SK-N-SH treated with all-trans-retinoic acid at 6 μM for 48 hours (cell line): ENCODE data around the gene BRD9.

Source experiments
- ATAC-seq: fragments of 200-7000 bp; cut with Tn5 transposase; 3 replicates; pipeline ENCODE4 v1.9.1; 2020; ENCODE audit warnings: mild to moderate bottlenecking, moderate library complexity
- BACH2 ChIP-seq: fragments of 250-450 bp; sonication (Bioruptor Pico); IDR thresholded peaks from 2 replicates; pipeline ENCODE4 v1.9.0; 2021; ENCODE audit warnings: mild to moderate bottlenecking, borderline replicate concordance
- CSDC2 ChIP-seq: fragments of 250-450 bp; sonication (Bioruptor Pico); IDR thresholded peaks from 2 replicates; pipeline ENCODE4 v1.5.0; 2020; ENCODE audit warnings: mild to moderate bottlenecking, moderate library complexity
- GLIS3 ChIP-seq: fragments of 250-450 bp; sonication (Bioruptor Pico); IDR thresholded peaks from 2 replicates; pipeline ENCODE4 v1.5.0; 2020; ENCODE audit warnings: mild to moderate bottlenecking, moderate library complexity
- ISL1 ChIP-seq: fragments of 250-450 bp; sonication (Bioruptor Pico); IDR thresholded peaks from 2 replicates; pipeline ENCODE4 v2.1.2; 2022; ENCODE audit warnings: mild to moderate bottlenecking, moderate library complexity
- PPARA ChIP-seq: fragments of 250-450 bp; sonication (Bioruptor Pico); IDR thresholded peaks from 2 replicates; pipeline ENCODE4 v1.5.0; 2020; ENCODE audit warnings: mild to moderate bottlenecking, borderline replicate concordance
- RARB ChIP-seq: fragments of 250-450 bp; sonication (Bioruptor Pico); IDR thresholded peaks from 2 replicates; pipeline ENCODE4 v1.8.0; 2021; ENCODE audit warnings: mild to moderate bottlenecking, moderate library complexity
- SNAI2 ChIP-seq: fragments of 250-450 bp; sonication (Bioruptor Pico); IDR thresholded peaks from 2 replicates; pipeline ENCODE4 v1.5.0; 2020; ENCODE audit warnings: mild to moderate bottlenecking, moderate library complexity
- TCF4 ChIP-seq: fragments of 250-450 bp; sonication (Bioruptor Pico); IDR thresholded peaks from 2 replicates; pipeline ENCODE4 v1.8.0; 2021; ENCODE audit warnings: mild to moderate bottlenecking, moderate library complexity, borderline replicate concordance
- TOX ChIP-seq: fragments of 250-450 bp; sonication (Bioruptor Pico); IDR thresholded peaks from 2 replicates; pipeline ENCODE4 v1.8.0; 2021; ENCODE audit warnings: mild to moderate bottlenecking, moderate library complexity, borderline replicate concordance
- ZC3H10 ChIP-seq: fragments of 250-450 bp; sonication (Bioruptor Pico); IDR thresholded peaks from 2 replicates; pipeline ENCODE4 v1.5.1; 2021; ENCODE audit warnings: mild to moderate bottlenecking, moderate library complexity
- ZFP3 ChIP-seq: fragments of 250-450 bp; sonication (Bioruptor Pico); IDR thresholded peaks from 2 replicates; pipeline ENCODE4 v1.5.0; 2020; ENCODE audit warnings: mild to moderate bottlenecking, moderate library complexity
- ZFP30 ChIP-seq: fragments of 450-650 bp; formaldehyde crosslinking; IDR thresholded peaks from 2 replicates; pipeline ENCODE4 v1.5.0; 2022; ENCODE audit warnings: mild to moderate bottlenecking, moderate library complexity
- ZNF565 ChIP-seq: fragments of 450-650 bp; formaldehyde crosslinking; conservative IDR thresholded peaks from 2 replicates; pipeline ENCODE4 v1.5.0; 2020; ENCODE audit warnings: low read depth, mild to moderate bottlenecking, moderate library complexity
- ZNF70 ChIP-seq: fragments of 450-650 bp; formaldehyde crosslinking; IDR thresholded peaks from 2 replicates; pipeline ENCODE4 v1.5.0; 2020; ENCODE audit warnings: mild to moderate bottlenecking, moderate library complexity
- ZNF8 ChIP-seq: fragments of 450-650 bp; formaldehyde crosslinking; IDR thresholded peaks from 2 replicates; pipeline ENCODE4 v1.5.0; 2020; ENCODE audit warnings: mild to moderate bottlenecking, moderate library complexity
- TF ChIP-seq, protein P1 (sequence below): fragments of 250-450 bp; sonication (Bioruptor Pico); IDR thresholded peaks from 2 replicates; pipeline ENCODE4 v1.5.1; 2020; ENCODE audit warnings: low read depth, mild to moderate bottlenecking, moderate library complexity
- TF ChIP-seq, protein P2 (sequence below): fragments of 250-450 bp; sonication (Bioruptor Pico); IDR thresholded peaks from 2 replicates; pipeline ENCODE4 v1.8.0; 2020; ENCODE audit warnings: mild to moderate bottlenecking, moderate library complexity, borderline replicate concordance
- TF ChIP-seq, protein P3 (sequence below): fragments of 250-450 bp; sonication (Bioruptor Pico); IDR thresholded peaks from 2 replicates; pipeline ENCODE4 v1.5.0; 2020; ENCODE audit warnings: mild to moderate bottlenecking, moderate library complexity
- TF ChIP-seq, protein P4 (sequence below): fragments of 250-450 bp; sonication (Bioruptor Pico); IDR thresholded peaks from 2 replicates; pipeline ENCODE4 v1.8.0; 2021; ENCODE audit warnings: low read depth, mild to moderate bottlenecking, moderate library complexity, borderline replicate concordance
- TF ChIP-seq, protein P5 (sequence below): fragments of 250-450 bp; sonication (Bioruptor Pico); IDR thresholded peaks from 2 replicates; pipeline ENCODE4 v1.5.1; 2021; ENCODE audit warnings: mild to moderate bottlenecking, moderate library complexity

Gene BRD9

DNA sequence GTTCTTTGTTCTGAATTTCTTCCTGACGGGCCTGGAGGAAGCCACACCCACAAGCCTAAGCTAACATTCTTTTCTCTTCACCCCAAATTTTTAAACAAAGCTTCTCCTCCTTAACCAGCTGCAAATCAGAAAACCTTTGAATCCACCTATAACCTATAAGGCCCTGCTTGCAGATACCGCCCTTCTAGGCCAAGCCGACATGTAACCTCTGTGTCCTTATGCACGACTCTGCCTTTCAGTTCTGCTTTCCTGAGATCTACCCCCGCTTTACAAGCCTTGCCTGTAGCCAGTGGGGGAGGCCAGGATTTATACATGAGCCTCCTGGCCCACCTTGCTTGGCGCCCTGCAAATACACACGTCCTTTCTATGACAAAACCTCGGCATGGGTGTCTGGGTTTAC is 19.3 kb downstream of the BRD9 start:
- TF ChIP-seq SNAI2 (CRISPR knock-in tag) (no peak), ZNF565 (CRISPR knock-in tag) (no peak), GLIS3 (no peak), TOX (CRISPR knock-in tag) (no peak), ZNF8 (CRISPR knock-in tag) (no peak), ZFP3 (no peak), RARB (CRISPR knock-in tag) (no peak), BACH2 (CRISPR knock-in tag) (no peak), TCF4 (no peak), ZNF70 (no peak), ZFP30 (CRISPR knock-in tag) (no peak), PPARA (no peak), CSDC2 (no peak), ZC3H10 (CRISPR knock-in tag) (no peak), ISL1 (CRISPR knock-in tag) (no peak)
- TF ChIP-seq, protein P1, sequence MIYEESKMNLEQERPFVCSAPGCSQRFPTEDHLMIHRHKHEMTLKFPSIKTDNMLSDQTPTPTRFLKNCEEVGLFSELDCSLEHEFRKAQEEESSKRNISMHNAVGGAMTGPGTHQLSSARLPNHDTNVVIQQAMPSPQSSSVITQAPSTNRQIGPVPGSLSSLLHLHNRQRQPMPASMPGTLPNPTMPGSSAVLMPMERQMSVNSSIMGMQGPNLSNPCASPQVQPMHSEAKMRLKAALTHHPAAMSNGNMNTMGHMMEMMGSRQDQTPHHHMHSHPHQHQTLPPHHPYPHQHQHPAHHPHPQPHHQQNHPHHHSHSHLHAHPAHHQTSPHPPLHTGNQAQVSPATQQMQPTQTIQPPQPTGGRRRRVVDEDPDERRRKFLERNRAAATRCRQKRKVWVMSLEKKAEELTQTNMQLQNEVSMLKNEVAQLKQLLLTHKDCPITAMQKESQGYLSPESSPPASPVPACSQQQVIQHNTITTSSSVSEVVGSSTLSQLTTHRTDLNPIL (CRISPR knock-in tag): no peak
- TF ChIP-seq, protein P2, sequence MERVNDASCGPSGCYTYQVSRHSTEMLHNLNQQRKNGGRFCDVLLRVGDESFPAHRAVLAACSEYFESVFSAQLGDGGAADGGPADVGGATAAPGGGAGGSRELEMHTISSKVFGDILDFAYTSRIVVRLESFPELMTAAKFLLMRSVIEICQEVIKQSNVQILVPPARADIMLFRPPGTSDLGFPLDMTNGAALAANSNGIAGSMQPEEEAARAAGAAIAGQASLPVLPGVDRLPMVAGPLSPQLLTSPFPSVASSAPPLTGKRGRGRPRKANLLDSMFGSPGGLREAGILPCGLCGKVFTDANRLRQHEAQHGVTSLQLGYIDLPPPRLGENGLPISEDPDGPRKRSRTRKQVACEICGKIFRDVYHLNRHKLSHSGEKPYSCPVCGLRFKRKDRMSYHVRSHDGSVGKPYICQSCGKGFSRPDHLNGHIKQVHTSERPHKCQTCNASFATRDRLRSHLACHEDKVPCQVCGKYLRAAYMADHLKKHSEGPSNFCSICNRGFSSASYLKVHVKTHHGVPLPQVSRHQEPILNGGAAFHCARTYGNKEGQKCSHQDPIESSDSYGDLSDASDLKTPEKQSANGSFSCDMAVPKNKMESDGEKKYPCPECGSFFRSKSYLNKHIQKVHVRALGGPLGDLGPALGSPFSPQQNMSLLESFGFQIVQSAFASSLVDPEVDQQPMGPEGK (CRISPR knock-in tag): no peak
- TF ChIP-seq, protein P3, sequence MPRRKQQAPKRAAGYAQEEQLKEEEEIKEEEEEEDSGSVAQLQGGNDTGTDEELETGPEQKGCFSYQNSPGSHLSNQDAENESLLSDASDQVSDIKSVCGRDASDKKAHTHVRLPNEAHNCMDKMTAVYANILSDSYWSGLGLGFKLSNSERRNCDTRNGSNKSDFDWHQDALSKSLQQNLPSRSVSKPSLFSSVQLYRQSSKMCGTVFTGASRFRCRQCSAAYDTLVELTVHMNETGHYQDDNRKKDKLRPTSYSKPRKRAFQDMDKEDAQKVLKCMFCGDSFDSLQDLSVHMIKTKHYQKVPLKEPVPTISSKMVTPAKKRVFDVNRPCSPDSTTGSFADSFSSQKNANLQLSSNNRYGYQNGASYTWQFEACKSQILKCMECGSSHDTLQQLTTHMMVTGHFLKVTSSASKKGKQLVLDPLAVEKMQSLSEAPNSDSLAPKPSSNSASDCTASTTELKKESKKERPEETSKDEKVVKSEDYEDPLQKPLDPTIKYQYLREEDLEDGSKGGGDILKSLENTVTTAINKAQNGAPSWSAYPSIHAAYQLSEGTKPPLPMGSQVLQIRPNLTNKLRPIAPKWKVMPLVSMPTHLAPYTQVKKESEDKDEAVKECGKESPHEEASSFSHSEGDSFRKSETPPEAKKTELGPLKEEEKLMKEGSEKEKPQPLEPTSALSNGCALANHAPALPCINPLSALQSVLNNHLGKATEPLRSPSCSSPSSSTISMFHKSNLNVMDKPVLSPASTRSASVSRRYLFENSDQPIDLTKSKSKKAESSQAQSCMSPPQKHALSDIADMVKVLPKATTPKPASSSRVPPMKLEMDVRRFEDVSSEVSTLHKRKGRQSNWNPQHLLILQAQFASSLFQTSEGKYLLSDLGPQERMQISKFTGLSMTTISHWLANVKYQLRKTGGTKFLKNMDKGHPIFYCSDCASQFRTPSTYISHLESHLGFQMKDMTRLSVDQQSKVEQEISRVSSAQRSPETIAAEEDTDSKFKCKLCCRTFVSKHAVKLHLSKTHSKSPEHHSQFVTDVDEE: no peak
- TF ChIP-seq, protein P4, sequence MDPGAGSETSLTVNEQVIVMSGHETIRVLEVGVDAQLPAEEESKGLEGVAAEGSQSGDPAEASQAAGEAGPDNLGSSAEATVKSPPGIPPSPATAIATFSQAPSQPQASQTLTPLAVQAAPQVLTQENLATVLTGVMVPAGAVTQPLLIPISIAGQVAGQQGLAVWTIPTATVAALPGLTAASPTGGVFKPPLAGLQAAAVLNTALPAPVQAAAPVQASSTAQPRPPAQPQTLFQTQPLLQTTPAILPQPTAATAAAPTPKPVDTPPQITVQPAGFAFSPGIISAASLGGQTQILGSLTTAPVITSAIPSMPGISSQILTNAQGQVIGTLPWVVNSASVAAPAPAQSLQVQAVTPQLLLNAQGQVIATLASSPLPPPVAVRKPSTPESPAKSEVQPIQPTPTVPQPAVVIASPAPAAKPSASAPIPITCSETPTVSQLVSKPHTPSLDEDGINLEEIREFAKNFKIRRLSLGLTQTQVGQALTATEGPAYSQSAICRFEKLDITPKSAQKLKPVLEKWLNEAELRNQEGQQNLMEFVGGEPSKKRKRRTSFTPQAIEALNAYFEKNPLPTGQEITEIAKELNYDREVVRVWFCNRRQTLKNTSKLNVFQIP (CRISPR knock-in tag): no peak
- TF ChIP-seq, protein P5, sequence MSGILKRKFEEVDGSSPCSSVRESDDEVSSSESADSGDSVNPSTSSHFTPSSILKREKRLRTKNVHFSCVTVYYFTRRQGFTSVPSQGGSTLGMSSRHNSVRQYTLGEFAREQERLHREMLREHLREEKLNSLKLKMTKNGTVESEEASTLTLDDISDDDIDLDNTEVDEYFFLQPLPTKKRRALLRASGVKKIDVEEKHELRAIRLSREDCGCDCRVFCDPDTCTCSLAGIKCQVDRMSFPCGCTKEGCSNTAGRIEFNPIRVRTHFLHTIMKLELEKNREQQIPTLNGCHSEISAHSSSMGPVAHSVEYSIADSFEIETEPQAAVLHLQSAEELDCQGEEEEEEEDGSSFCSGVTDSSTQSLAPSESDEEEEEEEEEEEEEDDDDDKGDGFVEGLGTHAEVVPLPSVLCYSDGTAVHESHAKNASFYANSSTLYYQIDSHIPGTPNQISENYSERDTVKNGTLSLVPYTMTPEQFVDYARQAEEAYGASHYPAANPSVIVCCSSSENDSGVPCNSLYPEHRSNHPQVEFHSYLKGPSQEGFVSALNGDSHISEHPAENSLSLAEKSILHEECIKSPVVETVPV (CRISPR knock-in tag): no peak
- ATAC-seq: no peak

DNA sequence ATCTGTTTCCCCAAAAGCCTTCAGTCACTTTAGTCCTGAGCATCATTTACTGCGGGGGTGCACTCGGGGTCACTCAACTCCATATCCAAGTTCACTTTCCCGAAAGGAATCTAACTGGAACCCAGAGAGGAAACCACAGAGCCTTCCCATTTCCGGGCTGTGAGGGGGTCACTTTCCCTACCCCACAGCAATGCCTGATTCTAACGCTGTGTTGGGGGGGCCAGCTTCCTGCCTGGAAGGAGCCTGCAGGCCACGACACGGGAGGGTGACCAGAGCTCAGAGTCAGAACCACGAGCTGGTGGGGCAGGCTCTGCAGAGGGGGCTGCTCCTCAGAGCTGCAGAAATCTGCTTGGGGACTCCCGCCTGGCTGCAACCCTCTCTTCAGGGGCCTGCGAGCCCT is 20.3 kb downstream of the BRD9 start:
- TF ChIP-seq ZFP30 (CRISPR knock-in tag) (no peak), GLIS3 (no peak), ZNF565 (CRISPR knock-in tag) (no peak)
- TF ChIP-seq, protein P4 (CRISPR knock-in tag): no peak
- TF ChIP-seq, protein P3: no peak
- TF ChIP-seq, all 23 proteins: peak for 0
- no peak for ATAC-seq
